CMK (cell line): ENCODE results near the gene LARP1.
A peak's percentile ranks its signal among the peaks of the same experiment; 100 is the strongest.
"Not testable (repeated sequence)": the region's sequence is repeated elsewhere in the genome, so short reads cannot be mapped to it uniquely, and the experiment has no call there.

ENCODE experiments used
- DNase-seq: peaks from one replicate; pipeline ENCODE4 v3.0.0-alpha.2; 2010; ENCODE audit warnings: low read depth

The LARP1 gene

GRCh38 chr5:154735362-154735761 lies 19.8 kb upstream of the LARP1 start:
- DNase-seq, result not testable (repeated sequence)

DNA sequence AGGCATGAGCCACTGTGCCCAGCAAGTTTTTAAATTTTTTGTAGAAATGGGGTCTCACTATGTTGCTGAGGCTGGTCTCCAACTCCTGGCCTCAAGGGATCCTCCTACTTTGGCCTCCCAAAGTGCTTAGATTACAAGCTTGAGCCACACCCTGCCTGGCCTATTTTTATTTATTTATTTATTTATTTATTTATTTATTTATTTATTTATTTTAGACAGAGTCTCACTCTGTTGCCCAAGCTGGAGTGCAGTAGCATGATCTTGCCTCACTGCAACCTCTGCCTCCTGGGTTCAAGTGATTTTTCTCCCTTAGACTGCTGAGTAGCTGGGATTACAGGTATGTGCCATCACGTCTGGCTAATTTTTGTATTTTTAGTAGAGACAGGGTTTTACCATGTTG lies 18.8 kb upstream of the LARP1 start:
- DNase-seq, result not testable (repeated sequence)

DNA sequence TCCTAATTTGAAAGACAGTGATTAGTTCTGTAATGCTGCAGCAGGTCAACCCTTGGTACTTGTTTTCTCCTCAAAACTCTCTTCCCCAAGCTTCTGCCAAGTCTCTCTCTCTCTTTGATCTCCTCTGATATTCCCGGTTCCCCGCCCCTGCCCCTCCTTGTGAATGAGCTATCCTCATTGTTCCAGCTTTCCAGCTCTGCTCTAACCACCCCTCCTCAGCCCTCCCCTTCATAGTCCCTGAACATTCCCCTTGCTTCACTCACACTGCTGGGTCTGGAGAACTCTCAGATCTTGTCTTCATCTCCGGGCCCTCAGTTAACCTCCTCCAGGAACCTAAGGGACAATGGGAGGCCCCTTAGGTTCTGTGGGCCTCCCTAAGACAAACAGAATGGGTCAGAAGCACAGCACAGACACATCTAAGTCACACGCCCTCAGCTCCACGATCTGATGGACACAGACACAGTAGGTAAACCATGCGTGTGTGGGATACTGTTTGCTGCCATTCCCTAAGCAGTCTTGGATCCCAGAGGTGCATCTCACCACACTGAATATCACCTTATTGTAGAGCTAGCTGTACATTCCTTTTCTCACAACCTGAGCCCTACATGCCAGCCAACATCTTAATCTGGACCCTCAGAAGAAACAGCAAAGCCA lies 17.4 kb upstream of the LARP1 start:
- DNase-seq, result no peak

- no peak for DNase-seq
Observed at GRCh38 chr5:154740483-154740882, 14.7 kb upstream of the LARP1 start.

GRCh38 chr5:154740957-154741356 lies 14.2 kb upstream of the LARP1 start:
- no peak for DNase-seq

- no peak for DNase-seq
Observed at GRCh38 chr5:154741415-154741814, 13.8 kb upstream of the LARP1 start.

GRCh38 chr5:154743812-154744211 lies 11.4 kb upstream of the LARP1 start:
- DNase-seq, result no peak

- DNase-seq, result no peak
Observed at GRCh38 chr5:154745349-154745748, 9.8 kb upstream of the LARP1 start.

- no peak for DNase-seq
Observed at GRCh38 chr5:154749491-154749890, 5.7 kb upstream of the LARP1 start.

DNA sequence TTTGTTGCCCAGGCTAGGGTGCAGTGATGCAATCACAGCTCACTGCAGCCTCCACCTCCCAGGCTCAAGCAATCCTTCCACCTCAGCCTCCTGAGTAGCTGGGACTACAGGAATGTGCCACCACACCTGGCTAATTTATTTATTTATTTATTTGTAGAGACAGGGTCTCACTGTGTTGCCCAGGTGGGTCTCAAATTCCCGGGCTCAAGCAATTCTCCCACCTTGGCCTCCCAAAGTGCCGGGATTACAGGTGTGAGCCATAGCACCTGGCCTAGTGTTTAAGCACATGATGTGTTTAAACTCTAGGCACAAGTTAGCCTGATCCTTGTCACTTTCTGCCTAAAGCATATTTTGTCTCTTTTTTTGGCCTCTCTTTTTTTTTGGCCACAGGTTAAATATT lies 4.5 kb upstream of the LARP1 start:
- not testable (repeated sequence) for DNase-seq

- no peak for DNase-seq
Observed at GRCh38 chr5:154751854-154752253, 3.3 kb upstream of the LARP1 start.

- no peak for DNase-seq
Observed at GRCh38 chr5:154753792-154754191, 1.4 kb upstream of the LARP1 start.

GRCh38 chr5:154754460-154755360 lies 467 bp upstream of the LARP1 start:
- peak; percentile 94 for DNase-seq

DNA sequence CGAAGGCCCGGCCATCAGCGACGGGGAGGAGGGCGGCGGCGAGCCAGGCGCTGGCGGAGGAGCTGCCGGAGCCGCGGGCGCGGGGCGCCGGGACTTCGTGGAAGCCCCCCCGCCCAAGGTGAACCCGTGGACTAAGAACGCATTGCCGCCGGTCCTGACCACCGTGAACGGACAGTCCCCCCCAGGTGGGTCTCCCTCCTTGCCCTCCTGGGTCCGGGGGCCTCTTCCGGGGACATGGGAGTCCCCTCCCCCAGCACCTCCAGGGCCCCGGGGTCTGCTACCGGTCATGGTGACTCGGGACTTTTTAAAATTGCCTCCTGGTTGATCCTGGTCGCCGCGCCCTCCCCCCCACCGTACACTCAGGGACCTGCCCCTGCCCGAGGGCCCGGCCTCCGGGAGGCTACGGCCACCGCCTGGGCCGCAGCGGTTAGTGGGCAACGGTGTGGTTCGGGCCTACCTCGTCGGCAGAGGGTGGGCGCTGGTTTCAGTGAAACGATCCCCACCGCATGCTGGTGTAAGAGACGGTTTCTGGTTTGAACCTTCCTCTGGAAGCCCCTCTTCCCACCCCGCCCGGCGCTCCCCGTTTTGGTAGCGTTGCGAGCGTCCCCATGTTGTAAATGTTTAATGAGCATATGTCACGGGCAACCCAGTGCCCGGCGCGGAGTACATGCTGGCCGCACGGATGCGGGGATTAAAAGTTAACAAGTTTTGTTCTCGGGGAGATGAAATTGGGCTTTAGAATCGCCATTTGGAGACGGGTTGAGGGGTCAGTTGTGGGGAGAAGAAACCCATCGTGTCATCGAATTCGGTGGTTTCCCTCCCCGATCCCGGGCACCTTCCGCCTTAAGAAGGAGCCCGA lies 1.1 kb downstream of the LARP1 start:
- DNase-seq, result no peak

- no peak for DNase-seq
Observed at GRCh38 chr5:154756868-154757813, 2.0 kb downstream of the LARP1 start.

GRCh38 chr5:154757814-154758406 lies 2.7 kb downstream of the LARP1 start:
- no peak for DNase-seq

DNA sequence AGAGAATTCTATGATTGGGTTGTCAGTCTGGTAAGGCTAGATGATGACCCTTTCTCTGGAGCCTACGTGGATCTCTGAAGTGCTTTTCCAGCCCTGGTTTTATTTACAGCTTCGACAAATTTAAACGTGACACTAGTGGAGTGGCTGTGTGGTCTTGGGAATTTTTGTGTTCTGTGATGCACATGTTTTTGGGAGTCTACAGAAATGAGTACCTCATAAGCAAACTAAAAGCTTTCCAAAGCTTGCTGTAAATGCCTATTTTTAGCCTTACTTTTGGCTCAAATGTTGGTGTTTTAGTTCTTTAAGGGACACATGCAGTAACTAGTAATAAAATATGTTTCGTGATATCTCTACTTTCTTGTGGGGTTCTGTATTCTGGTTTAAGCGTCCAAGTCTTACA lies 3.3 kb downstream of the LARP1 start:
- DNase-seq, result no peak

DNA sequence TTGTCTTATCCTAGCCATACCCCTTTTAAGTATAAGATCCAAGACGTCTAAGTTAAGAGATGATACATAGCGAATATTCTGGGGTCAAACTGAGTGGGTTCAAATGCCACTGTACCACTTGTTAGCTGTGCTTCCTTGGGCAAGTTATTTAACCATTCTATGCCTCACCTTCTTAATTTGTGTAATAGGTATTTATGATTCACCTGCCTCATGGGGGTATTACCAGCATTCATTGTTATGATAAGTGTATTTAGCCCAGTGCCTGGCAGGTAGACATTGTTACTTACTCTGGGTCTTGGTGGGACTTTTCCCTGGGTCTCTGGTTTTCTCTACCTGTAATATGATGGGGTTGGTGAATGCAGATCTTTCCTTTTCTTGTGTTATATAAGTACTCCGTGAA lies 3.8 kb downstream of the LARP1 start:
- DNase-seq, result no peak

- DNase-seq, result not testable (repeated sequence)
Observed at GRCh38 chr5:154759868-154760267, 4.7 kb downstream of the LARP1 start.

GRCh38 chr5:154761046-154761736 lies 6.0 kb downstream of the LARP1 start:
- no peak for DNase-seq
